Muscle of leg (tissue), 16 donors: Measurements from ENCODE around the gene MYOC. TPM values are rescaled to one million over a fixed set of nuclear protein-coding genes. Genes with fewer than 3 reads are reported as not detected.
"Not testable (repeated sequence)": the region's sequence is repeated elsewhere in the genome, so short reads cannot be mapped to it uniquely, and the experiment has no call there.

ENCODE experiments used
- DNase-seq: peaks from one replicate; pipeline ENCODE4 v3.0.0; 2013
- H3K27ac ChIP-seq: one replicate; pipeline ENCODE4 v1.5.1; 2013; ENCODE audit warnings: mild to moderate bottlenecking, low read length, control low read depth
- H3K27me3 ChIP-seq: one replicate; pipeline ENCODE4 v1.6.1; 2013; ENCODE audit warnings: low read length; ENCODE audit not compliant: control insufficient read depth, insufficient read depth
- H3K36me3 ChIP-seq: one replicate; pipeline ENCODE4 v1.6.1; 2013; ENCODE audit warnings: low read length; ENCODE audit not compliant: control insufficient read depth, insufficient read depth
- H3K4me1 ChIP-seq: one replicate; pipeline ENCODE4 v1.6.1; 2013; ENCODE audit warnings: low read length; ENCODE audit not compliant: control insufficient read depth, insufficient read depth
- H3K4me3 ChIP-seq: one replicate; pipeline ENCODE4 v1.5.1; 2013; ENCODE audit warnings: low read length, control low read depth
- H3K9me3 ChIP-seq: replicated peaks from 2 replicates; pipeline ENCODE4 v1.6.1; 2013; ENCODE audit warnings: low read depth, low read length; ENCODE audit not compliant: control insufficient read depth
- WGBS: methylation state at CpG from one replicate; pipeline ENCODE4 v1.1.5; 2013; ENCODE audit warnings: missing lambda C conversion rate; ENCODE audit not compliant: insufficient coverage; 5-methylcytosine and 5-hydroxymethylcytosine counted together
- long read RNA-seq, 11 donors: transcript quantifications; one replicate each; lab custom pipeline, GENCODE V29; 2026
- polyA plus RNA-seq, 8 donors: library from polyadenylated mRNA; unstranded; fragments of 120-200 nt; gene quantifications; one replicate each; pipeline versions ENCODE4 v1.2.1 to v1.2.3, GENCODE V29; 2013; ENCODE audit warnings: inconsistent platforms in 1 of 8, low replicate concordance in 1 of 8; ENCODE audit not compliant: insufficient read length in 8 of 8, insufficient read depth in 1 of 8
- total RNA-seq: library from RNA; stranded (reverse); fragments of 120-200 nt; gene quantifications from one replicate; pipeline ENCODE4 v1.2.4, GENCODE V29; 2013

MYOC gene
- total RNA-seq = 9.7 TPM
- polyA plus RNA-seq = 1 to 10 TPM; 1.6 to 6.5 (median 5.1) TPM
- long read RNA-seq, donor 1, partial matches to known transcripts = 0 of 1 reads
- long read RNA-seq, donor 1, other reads (novel, unspliced or antisense) = 0 of 1 reads
- long read RNA-seq, donor 2 = 0 reads
- long read RNA-seq, donor 3, partial matches to known transcripts = 0 of 2 reads
- long read RNA-seq, donor 3, other reads (novel, unspliced or antisense) = 0 of 2 reads
- long read RNA-seq, donor 4, partial matches to known transcripts = 0 of 1 reads
- long read RNA-seq, donor 4, other reads (novel, unspliced or antisense) = 0 of 1 reads
- long read RNA-seq, donor 5, partial matches to known transcripts = 0 of 3 reads
- long read RNA-seq, donor 5, other reads (novel, unspliced or antisense) = 0 of 3 reads
- long read RNA-seq, donor 6, partial matches to known transcripts = 0 of 3 reads
- long read RNA-seq, donor 6, other reads (novel, unspliced or antisense) = 0 of 3 reads
- long read RNA-seq, donor 7, transcript MYOC-201 (3 exons, 2,095 nt) = major isoform, 5 of 5 reads
- long read RNA-seq, donor 7, partial matches to known transcripts = 0 of 5 reads
- long read RNA-seq, donor 7, other reads (novel, unspliced or antisense) = 0 of 5 reads
- long read RNA-seq, donor 8, partial matches to known transcripts = 0 of 1 reads
- long read RNA-seq, donor 8, other reads (novel, unspliced or antisense) = 0 of 1 reads
- long read RNA-seq, donor 9 = 0 reads
- long read RNA-seq, donor 10, partial matches to known transcripts = 0 of 3 reads
- long read RNA-seq, donor 10, other reads (novel, unspliced or antisense) = 0 of 3 reads
- long read RNA-seq, donor 11, partial matches to known transcripts = 0 of 2 reads
- long read RNA-seq, donor 11, other reads (novel, unspliced or antisense) = 0 of 2 reads

DNA sequence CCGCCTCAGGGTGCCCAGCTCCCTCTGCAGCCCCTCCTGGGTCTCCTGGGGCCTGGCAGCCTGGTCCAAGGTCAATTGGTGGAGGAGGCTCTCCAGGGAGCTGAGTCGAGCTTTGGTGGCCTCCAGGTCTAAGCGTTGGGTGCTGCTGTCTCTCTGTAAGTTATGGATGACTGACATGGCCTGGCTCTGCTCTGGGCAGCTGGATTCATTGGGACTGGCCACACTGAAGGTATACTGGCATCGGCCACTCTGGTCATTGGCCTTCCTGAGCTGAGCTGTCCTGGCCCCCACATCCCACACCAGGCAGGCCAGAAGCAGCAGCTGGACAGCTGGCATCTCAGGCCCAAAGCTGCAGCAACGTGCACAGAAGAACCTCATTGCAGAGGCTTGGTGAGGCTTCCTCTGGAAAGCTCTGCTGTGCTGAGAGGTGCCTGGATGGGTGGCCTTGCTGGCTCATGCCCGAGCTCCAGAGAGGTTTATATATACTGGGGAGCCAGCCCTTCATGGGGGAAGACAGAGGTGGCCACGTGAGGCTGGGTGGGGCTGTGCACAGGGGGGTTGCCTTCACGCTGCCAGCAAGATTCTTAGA lies at the start of gene MYOC:
MYOC (minus strand) TSS at position 455 of the 589 bp plus-strand sequence; CDS start at position 378, 77 bp downstream.
- H3K27me3 ChIP-seq = no peaks in the 10 kb centered on the region
- peaks cover 39% of the 10 kb centered on the region for H3K4me1 ChIP-seq
- H3K36me3 ChIP-seq = no peaks in the 10 kb centered on the region
- H3K4me3 ChIP-seq = no peak within 1 kb of the TSS
- no peaks in the 10 kb centered on the region for H3K9me3 ChIP-seq
- WGBS = 67% methylated on average over 6 of the region's 8 CpGs
- DNase-seq = no peak
- peak within 1 kb of the TSS; percentile 96 for H3K27ac ChIP-seq

DNA sequence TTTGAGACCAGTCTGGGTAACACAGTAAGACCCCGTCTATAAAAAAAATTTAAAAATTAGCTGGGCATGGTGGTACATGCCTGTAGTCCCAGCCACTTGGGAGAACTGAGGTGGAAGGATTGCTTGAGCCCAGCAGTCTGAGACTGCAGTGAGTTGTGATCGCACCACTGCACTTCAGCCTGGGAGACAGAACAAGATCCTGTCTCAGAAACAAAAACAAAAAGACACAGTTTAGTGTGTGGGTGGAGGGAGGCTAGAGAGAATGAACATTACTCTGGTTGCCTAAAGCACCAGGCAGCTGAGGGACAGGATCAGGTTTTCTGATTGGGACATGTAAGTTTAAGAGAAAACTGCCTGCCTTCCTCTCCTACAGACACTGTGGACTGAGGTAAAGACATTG lies 47.0 kb upstream of the MYOC start:
- no peaks in the 10 kb centered on the region for H3K4me1 ChIP-seq
- H3K27ac ChIP-seq = no peak overlapping the region
- H3K36me3 ChIP-seq = no peaks in the 10 kb centered on the region
- no peak overlapping the region for H3K4me3 ChIP-seq
- H3K27me3 ChIP-seq = no peaks in the 10 kb centered on the region
- H3K9me3 ChIP-seq = peaks cover 2% of the 10 kb centered on the region
- WGBS = 100% methylated on average over 1 of the region's 2 CpGs
- DNase-seq = no peak

DNA sequence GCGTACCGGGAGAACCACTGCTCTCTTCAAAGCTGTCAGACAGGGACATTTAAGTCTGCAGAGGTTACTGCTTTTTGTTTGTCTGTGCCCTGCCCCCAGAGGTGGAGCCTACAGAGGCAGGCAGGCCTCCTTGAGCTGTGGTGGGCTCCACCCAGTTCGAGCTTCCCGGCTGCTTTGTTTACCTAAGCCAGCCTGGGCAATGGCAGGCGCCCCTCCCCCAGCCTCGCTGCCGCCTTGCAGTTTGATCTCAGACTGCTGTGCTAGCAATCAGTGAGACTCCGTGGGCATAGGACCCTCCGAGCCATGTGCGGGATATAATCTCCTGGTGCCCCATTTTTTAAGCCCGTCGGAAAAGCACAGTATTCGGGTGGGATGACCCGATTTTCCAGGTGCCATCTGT lies 43.3 kb upstream of the MYOC start:
- 96% methylated on average over 4 of the region's 14 CpGs for WGBS

DNA sequence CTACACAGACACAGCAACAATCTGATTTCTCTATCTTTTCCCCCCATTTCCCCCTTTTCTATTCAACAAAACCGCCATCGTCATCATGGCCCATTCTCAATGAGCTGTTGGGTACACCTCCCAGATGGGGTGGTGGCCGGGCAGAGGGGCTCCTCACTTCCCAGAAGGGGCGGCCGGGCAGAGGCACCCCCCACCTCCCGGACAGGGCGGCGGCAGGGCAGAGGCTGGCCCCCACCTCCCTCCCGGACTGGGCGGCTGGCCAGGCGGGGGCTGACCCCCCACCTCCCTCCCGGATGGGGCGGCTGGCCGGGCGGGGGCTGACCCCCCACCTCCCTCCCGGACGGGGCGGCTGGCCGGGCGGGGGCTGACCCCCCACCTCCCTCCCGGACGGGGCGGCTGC lies 41.1 kb upstream of the MYOC start:
- DNase-seq, H3K9me3 ChIP-seq, H3K4me3 ChIP-seq, H3K27ac ChIP-seq, H3K27me3 ChIP-seq, H3K36me3 ChIP-seq, H3K4me1 ChIP-seq: not testable (repeated sequence)
- WGBS = no CpG with 5 or more reads among the region's 23 CpGs

More for the DNA sequence above, 43.3 kb upstream of the MYOC start:
- H3K4me3 ChIP-seq, H3K36me3 ChIP-seq, DNase-seq, H3K27ac ChIP-seq, H3K4me1 ChIP-seq, H3K27me3 ChIP-seq, H3K9me3 ChIP-seq: not testable (repeated sequence)

DNA sequence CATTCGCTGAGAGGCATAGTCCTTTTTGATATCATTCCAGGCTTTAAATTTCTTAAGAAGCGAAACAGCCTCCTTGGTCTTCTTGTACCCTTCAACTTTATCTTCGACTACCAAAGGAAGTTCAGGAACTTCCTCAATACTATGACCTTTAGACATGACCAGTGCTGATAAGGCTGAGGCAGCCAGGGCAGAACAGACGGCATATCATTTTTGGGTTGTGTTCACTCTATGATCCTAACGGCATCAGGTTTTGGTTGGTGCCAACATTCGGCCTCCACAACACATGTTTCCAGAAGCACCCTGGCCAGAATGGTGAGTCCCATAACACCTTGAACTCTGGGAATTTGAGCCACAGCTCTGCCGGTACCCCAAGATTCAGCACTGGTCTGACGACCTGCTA lies 31.4 kb upstream of the MYOC start:
- Histone ChIP-seq H3K27me3 (no peaks in the 10 kb centered on the region), H3K4me1 (no peaks in the 10 kb centered on the region), H3K9me3 (no peaks in the 10 kb centered on the region), H3K4me3 (no peak overlapping the region), H3K27ac (no peak overlapping the region), H3K36me3 (no peaks in the 10 kb centered on the region)
- WGBS = 84% methylated on average over 6 of the region's 8 CpGs
- no peak for DNase-seq

DNA sequence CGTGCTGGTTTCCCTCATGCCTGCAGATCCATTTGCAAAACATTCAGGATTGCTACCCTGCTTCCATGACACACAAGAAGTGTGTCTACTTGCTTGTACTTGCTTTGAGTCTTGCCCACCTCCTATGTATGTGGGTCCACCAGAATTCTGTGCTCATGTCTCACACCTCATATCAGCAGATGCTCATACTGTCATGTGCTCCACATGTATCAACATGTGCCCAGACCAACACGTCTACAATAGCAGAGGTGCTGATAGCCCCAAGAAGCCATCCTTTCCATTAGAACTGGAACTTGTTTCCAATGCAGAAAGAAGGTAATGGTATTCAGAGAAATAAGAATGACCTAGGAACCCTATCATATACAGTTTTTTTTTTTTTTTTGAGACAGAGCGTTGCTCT lies 27.9 kb upstream of the MYOC start:
- WGBS = 100% methylated on average over 1 of the region's 3 CpGs
- Histone ChIP-seq H3K4me3 (no peak overlapping the region), H3K4me1 (no peaks in the 10 kb centered on the region), H3K36me3 (no peaks in the 10 kb centered on the region), H3K9me3 (no peaks in the 10 kb centered on the region), H3K27ac (no peak overlapping the region), H3K27me3 (no peaks in the 10 kb centered on the region)
- no peak for DNase-seq

DNA sequence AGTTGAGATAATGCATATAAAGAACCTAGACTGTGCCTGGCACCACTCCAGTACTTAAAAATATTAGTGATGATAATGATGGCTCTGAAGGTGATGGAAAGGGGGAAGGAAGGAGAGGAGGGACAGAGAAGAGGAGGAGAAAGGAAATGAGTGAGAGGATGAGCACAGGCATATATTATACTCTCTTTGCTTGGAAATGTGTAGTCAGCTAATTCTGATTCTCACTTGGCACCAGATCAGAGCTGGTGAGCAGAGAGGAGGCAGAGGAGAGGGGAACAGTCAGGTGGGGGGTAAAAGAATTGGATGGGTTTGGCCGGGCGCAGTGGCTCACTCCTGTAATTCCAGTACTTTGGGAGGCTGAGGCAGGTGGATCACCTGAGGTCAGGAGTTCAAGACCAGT lies 24.3 kb upstream of the MYOC start:
- Histone ChIP-seq H3K4me3 (no peak overlapping the region), H3K27ac (no peak overlapping the region), H3K4me1 (no peaks in the 10 kb centered on the region), H3K36me3 (no peaks in the 10 kb centered on the region), H3K27me3 (no peaks in the 10 kb centered on the region), H3K9me3 (no peaks in the 10 kb centered on the region)
- no CpG with 5 or more reads among the region's 2 CpGs for WGBS
- no peak for DNase-seq

DNA sequence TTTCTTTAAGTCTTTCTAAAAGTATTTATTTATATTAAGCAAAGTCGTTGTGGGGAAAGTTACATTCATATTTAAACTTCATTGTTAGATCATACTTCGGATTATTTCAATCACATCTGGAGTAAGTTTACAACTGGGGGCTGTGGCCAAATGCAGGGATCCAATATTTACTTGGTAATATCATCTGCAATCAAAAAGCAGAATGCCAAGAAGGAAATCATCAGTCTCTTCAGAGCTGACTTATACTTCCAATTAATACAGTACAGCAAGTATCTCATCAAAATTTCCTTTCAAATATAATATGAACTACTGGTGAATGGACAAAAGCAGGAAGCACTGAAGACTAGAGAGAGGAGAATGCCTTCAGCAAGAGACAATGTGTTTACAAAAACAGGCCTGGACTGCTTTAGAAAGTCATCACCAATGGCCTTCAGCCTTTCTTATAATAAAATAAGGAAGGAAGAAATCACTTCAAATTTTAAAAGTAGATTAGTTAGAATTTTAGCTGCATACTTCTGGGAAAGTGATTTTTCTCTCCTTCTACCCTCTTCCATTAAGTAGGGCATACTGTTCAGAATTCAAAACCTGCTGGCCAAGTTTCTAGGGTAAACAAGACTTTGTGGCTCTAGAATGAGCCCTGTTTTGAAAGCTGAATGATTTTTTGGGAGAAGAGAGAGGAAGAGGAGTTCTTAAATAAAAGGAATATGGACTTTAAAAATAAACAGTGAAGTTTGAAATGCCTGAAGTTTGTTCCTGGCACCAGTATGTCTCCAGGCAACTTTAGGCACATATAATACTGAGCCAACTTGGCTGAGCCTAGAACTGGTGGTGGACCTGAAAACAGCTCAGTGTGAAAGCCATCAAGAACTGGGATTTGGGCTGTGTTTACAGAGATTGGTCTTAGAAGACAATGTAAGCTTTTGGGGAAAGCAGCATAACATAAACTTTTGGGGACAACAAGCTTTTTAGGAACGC lies 22.2 kb upstream of the MYOC start:
- 100% methylated on average over 1 of the region's 3 CpGs for WGBS

DNA sequence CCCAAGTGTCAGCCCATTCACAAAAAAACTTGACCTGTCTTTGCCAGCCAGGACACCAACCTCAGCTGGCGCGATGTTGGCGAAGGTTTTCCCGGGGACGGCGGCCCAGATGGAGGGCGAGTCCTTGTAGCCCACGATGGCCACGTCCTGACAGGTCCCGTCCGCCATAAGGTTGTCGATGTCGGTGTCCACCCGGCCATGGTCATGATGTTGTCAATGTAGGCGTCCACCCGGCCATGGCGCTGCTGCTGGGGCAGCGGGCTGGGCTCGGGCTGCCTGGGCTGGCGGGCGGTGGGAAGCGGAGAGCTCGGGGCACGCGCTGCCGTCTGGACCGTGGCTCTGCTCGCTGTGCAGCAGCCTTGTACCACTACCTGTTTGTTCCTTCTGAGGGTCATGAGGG lies 18.3 kb upstream of the MYOC start:
- Histone ChIP-seq H3K4me3 (no peak overlapping the region), H3K4me1 (no peaks in the 10 kb centered on the region), H3K9me3 (no peaks in the 10 kb centered on the region), H3K27ac (no peak overlapping the region), H3K36me3 (no peaks in the 10 kb centered on the region), H3K27me3 (no peaks in the 10 kb centered on the region)
- 98% methylated on average over 24 of the region's 28 CpGs for WGBS
- no peak for DNase-seq

More for the DNA sequence above, 22.2 kb upstream of the MYOC start:
- Histone ChIP-seq H3K27me3 (no peaks in the 10 kb centered on the region), H3K9me3 (no peaks in the 10 kb centered on the region), H3K27ac (peak overlapping the region; percentile 70), H3K4me1 (no peaks in the 10 kb centered on the region), H3K36me3 (no peaks in the 10 kb centered on the region), H3K4me3 (no peak overlapping the region)
- DNase-seq = peak; percentile 82
